ENCODE results near the gene ATP8B3. TPM values are rescaled to one million over a fixed set of nuclear protein-coding genes. Genes with fewer than 3 reads are reported as not detected.

The ATP8B3 gene
- total RNA-seq, result 1.4 TPM

DNA sequence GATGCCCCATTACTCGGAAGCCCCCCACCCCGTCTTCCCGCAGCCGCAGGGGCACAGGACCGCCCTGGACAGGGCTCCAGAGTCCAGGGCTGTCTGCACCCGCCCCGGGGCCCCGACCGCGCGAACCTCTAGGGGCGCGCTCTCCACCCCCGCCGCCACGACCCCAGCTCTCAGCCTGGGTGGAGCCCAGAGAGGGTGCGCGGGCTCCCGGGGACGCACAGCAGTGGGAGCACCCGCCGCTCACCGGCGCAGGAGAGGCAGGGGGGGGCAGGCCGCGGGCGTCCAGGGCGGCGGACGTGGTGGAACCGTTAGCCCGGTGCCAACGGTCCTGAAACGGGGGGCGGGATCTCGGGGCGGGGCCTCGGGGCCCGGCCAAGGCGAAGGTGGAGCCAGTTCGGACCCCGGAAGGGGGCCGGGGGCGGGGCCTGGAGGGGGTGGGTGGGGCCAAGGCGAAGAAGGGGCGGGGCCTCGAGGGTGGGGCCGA, at the start of gene ATP8B3:
TSS of gene ATP8B3 (minus strand) at position 335 of the 484 bp plus-strand sequence. CDS start 540 bp downstream, outside the sequence.
- ATAC-seq (peak; percentile 82), DNase-seq (ENCODE audit: low spot score) (no peak)

GRCh38 chr19:1861599-1862031, 49.5 kb upstream of the ATP8B3 start:
- DNase-seq (ENCODE audit: low spot score) (no peak), ATAC-seq (no peak)

DNA sequence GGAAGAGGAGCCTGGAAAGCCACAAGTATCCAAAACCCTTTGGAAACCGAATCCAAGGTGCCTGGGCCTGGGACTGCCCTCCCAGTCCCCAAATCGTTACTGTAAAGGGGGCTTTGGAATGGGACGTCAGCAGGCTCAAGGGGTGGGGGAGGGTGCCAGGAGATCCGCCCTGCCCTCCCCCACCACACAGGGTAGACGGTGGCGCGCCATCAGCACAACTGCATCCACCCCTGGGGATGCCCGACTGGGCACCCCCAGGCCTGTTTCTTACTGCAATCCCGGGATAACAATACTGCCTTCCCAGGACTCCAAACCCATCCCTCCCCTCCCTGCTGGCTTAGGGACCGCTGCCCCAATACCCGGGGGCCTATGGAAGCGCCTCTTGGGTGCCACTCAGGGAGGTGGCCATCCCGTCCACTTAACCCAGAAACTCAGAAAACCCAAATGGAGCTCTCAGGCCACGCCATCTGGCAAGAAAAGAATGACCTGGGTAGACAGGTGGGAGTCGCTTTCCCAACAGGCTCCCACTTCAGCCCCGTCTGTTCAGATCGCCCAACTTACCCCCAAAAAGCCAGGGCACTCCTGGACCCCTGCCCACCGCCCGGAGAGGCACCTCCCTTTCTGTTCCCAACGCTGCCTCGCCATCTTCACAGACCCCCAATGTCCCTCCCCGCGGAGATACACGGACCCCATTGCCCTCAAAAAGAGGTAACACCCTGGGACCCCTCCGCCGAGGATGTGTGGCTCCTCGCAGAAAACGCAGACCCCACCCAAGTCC, 48.9 kb upstream of the ATP8B3 start:
- no peak for DNase-seq (ENCODE audit: low spot score)
- ATAC-seq, result no peak

GRCh38 chr19:1860042-1860775, 48.1 kb upstream of the ATP8B3 start:
- ATAC-seq, result peak; percentile 11
- peak; percentile 90 for DNase-seq (ENCODE audit: low spot score)

DNA sequence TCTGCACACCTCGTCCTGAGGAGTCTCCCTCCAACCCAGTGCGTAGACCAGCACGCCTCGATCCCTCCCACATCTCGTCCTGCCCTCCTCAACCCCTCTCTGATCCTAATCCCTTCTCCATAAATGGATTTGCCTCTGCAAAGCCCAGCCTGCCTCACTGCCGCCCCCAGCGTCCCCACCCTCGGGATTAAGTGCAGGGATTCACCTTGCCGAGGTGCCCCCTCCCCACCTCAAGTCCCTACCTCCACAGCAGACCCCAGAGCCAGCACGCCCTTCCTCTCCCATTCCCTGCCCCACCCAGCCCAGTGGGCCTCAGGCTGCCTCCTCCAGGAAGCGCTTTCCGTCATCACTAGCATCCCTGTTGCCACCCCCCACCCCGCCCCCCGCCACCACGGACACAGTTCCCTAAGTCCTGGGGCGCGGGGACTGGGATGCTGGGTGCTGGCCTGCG, 47.3 kb upstream of the ATP8B3 start:
- no peak for DNase-seq (ENCODE audit: low spot score)
- ATAC-seq, result no peak

DNA sequence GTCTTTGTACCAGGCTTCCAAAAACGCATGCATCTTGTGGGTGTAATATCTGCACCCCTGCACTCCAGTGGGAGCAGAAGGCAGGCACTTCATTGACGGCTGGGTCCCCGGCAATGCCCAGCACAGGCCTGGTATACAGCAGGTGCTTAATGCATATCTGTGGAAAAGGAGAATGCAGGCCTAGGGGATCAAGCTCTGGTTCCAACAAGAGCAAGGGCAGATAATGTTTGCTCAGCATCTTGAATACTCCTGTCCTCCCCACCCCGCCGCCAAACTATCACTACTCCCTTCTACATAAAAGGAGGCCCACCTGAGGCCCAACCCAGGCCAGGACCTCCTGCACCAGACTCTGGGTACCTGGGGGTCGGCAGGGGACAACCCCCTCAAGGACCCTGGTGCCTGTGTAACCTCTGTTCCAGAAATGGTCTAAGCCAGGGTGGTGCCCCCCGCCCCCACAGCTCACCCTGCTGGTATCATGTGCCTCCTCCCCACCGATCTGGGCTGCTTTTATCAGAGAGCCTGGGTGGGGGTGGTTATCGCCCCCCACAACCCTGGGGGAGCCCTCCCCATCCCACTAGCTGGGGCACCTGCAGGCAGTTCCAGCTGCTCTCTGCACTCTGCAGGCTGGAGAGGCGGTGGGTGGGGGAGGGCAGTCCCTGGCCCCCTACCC, 46.5 kb upstream of the ATP8B3 start:
- DNase-seq (ENCODE audit: low spot score) (no peak), ATAC-seq (no peak)

DNA sequence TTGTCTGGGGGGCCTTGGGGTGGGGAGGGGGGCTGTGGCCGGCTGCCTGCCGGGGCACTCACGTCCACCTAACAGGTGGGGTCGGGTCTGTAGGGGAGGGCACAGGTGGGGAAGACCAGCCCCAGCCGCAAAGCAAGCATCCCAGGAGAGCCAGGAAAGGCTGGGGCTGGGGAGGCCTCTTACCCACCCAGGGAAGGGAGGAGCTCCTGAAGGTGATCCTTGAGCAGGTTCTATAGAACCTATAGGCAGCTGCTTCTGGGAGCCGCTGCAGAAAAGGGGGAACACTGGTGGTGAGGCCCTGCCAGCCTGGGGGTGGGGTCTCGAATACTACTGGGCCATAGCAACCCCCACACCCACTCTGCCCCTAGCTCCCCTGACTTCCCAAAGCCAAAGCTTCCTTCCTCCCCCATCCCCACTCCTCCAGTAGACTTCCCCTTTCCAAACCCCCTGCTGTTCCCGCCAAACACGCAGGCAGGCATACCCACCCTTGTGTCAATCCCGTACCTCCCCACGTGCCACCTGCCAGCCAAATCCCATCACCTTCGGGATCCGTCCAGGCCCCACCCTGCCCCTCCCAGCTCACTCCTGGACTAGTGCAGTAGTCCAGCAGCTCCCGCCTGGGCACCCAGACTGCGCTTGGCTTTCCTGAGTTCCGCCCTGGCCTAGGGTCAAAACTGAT, 45.7 kb upstream of the ATP8B3 start:
- ATAC-seq, result no peak
- no peak for DNase-seq (ENCODE audit: low spot score)

- peak; percentile 92 for DNase-seq (ENCODE audit: low spot score)
- ATAC-seq, result peak; percentile 70
Measured at GRCh38 chr19:1856698-1857603, 44.9 kb upstream of the ATP8B3 start.

DNA sequence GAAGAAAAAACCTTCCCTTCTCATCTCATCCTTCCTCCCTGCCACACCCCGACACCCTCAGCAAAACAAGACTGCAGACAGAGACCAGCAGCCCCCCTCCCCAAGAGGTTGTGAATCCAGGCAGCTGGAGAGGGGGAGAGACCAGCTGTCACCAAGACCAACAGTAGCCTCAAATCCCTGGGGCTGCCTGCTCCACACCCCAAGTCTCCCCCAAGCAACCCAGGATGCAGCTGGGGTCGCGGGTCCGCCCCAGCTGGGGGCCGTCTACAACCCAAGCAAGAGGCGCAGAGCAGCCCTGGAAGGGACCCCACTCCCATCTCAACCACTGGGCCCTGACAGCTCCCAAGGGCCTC, 44.2 kb upstream of the ATP8B3 start:
- no peak for ATAC-seq
- DNase-seq (ENCODE audit: low spot score), result no peak

GRCh38 chr19:1855828-1856255, 43.8 kb upstream of the ATP8B3 start:
- no peak for ATAC-seq
- DNase-seq (ENCODE audit: low spot score), result no peak

DNA sequence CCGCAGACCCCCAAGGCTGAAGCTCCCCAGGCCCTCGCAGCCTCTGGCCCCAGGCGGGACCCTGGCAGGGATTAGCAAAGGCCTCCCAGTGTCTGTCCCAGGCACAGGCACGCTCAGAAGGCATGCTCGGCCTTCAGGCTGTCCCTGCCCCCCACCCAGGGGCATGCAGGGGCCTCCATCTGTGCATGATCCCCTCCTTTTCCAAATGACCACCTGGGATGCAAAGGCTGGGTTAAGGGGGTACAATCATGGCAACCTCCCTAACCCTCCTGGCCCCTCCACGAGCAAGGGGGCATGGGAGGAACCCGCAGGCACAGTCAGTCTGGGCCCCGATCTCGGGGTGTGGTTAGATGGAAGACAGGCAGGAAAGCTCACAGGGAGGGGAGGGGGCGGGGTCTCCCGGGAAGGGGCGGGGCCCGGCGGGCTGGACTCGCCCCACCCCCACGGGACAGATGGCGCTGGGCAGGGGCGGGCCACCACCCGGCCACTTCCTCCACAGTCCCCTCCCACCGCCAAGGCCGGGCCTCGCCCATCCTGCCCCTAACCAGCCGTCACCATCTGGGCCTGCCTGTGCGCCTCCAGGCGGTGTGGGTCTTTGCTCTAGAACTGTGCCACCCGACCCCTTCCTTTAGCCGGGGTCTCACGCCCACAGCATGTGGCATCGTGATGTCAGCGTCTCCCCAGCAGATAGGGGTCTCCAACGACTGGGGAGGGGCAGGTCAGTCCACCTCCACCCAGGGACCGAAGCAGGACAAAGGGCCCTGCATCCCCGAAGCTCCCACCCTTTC, 43.2 kb upstream of the ATP8B3 start:
- DNase-seq (ENCODE audit: low spot score), result peak; percentile 81
- ATAC-seq, result peak; percentile 32

- DNase-seq (ENCODE audit: low spot score) (no peak), ATAC-seq (no peak)
Measured at GRCh38 chr19:1854542-1855039, 42.5 kb upstream of the ATP8B3 start.

DNA sequence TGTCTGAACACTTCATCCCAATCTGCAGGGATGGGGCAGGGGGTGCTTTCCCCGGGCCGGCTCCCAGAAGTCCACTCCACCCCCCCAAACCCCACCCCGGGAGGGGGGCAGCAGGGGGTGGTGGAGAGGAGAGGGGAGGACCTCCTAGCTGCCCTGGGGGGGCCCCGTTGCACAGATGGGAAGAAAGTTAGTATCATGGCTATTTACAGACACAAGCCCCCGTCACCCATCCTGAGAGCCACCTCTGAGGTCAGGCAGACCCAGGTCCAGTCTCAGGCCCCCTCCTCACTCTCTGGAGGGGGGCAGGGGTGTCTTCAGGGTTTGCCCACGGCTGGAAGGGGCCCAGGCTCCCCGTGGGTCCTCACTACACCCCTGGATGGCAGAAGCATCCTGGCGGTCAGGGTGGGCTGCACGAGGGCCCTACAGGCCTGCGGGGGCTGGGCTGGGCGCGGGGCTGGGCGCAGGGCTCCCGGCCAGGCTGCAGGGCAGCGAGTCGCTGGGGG, 42.0 kb upstream of the ATP8B3 start:
- ATAC-seq (no peak), DNase-seq (ENCODE audit: low spot score) (no peak)

- peak; percentile 87 for DNase-seq (ENCODE audit: low spot score)
- ATAC-seq, result peak; percentile 62
Measured at GRCh38 chr19:1853295-1854038, 41.4 kb upstream of the ATP8B3 start.

GRCh38 chr19:1852581-1853128, 40.6 kb upstream of the ATP8B3 start:
- ATAC-seq (no peak), DNase-seq (ENCODE audit: low spot score) (no peak)

DNA sequence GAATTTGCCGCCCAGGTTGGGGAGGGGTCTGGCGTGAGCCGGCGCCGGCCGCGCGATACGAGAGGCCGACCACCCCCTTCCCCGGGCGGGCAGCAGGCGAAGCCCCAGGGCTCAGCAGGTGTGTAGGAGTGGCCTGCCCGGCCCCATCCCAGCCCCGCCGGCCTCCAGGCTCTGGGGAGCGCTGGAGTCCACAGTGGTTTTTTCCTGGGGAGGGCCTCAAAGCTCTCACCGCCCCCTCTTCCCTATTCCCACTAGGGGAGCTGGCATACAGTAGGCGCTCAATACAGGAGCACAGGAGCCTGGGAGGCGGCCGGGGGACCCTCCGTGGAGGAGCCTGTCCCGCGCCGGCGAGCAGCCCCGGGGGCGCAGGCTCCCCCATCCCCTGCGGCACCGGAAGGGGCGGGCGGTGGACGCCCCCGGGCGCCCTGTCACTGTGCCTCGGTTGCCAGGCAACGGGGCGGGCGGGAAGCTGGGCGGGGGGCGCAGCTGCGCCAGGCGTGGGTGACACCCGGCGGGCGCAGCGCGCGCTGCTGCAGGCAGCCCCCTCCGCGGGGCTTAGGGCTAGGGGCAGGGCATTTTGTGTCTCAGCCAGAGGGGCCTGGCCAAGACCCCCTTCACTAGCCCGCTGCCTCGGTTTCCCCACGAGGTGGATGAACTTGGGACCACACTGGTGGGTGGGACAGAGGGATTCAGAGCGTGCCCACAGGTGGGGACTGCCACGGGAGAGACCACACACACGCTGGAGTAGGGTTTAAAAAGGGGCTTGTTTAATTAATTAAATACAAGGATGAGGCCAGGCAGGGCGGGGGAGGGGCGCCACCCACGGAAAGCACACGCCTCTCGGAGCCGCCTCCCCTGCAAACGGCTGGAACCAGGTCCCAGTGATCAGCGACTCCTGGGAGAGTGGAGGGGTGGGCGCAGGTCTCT, 39.8 kb upstream of the ATP8B3 start:
- DNase-seq (ENCODE audit: low spot score), result no peak
- ATAC-seq, result no peak

All from left lobe of liver (tissue), 2 donors.